Activated CD4-positive, alpha-beta T cell treated with anti-CD3 and anti-CD28 coated beads, Interleukin-2, amount 10 ng/mL, durations not matched to agents 7 days and 5 days (primary cell): ENCODE results near the gene SNX32. TPM values are rescaled to one million over a fixed set of nuclear protein-coding genes. Genes with fewer than 3 reads are reported as not detected.

ENCODE experiments used
- CTCF ChIA-PET: fragments of 350-600 bp; sonication (Branson Sonifier 250); formaldehyde crosslinking; loops from one replicate; lab custom pipeline; 2021; ENCODE audit warnings: antibody characterized with exemption; lab: Charles Lee
- POLR2A ChIA-PET: fragments of 350-600 bp; sonication (Branson Sonifier 250); formaldehyde crosslinking; loops from one replicate; lab custom pipeline; 2021; ENCODE audit warnings: antibody characterized with exemption; lab: Charles Lee
- DNase-seq: peaks from one replicate; pipeline ENCODE4 v3.0.0-alpha.2; 2020
- H3K27ac Mint-ChIP-seq: one replicate; pipeline ENCODE4 v1.8.0; 2021; ENCODE audit warnings: mild to moderate bottlenecking, moderate library complexity, mixed read lengths
- H3K27me3 Mint-ChIP-seq: one replicate; pipeline ENCODE4 v1.8.0; 2021; ENCODE audit warnings: mixed read lengths
- H3K36me3 Mint-ChIP-seq: one replicate; pipeline ENCODE4 v1.8.0; 2021; ENCODE audit warnings: low read depth, mixed read lengths
- H3K4me1 Mint-ChIP-seq: one replicate; pipeline ENCODE4 v1.8.0; 2021; ENCODE audit warnings: mixed read lengths
- H3K4me3 Mint-ChIP-seq: one replicate; pipeline ENCODE4 v1.8.0; 2021; ENCODE audit warnings: mild to moderate bottlenecking, moderate library complexity, mixed read lengths
- H3K9me3 Mint-ChIP-seq: one replicate; pipeline ENCODE4 v1.8.0; 2021; ENCODE audit warnings: mixed read lengths
- total RNA-seq, 2 experiments: library from RNA; stranded (reverse); gene quantifications; one replicate each; pipeline ENCODE4 v1.2.3, GENCODE V29; 2021

Gene SNX32
- total RNA-seq, 2 experiments from 2014 or later = 2.1 to 2.2 TPM

- peaks cover 2% of the 10 kb centered on the region for H3K4me1 Mint-ChIP-seq
- H3K36me3 Mint-ChIP-seq = no peaks in the 10 kb centered on the region
- no peaks in the 10 kb centered on the region for H3K9me3 Mint-ChIP-seq
- ChIA-PET CTCF (interaction anchor here (0.6 to 3.9 kb wide), 3 partner anchors 24 to 446 kb away, joined by 3 to 19 read pairs (median 3); partner anchors contain the start of gene AP5B1), POLR2A (no interaction called here)
- no peak for DNase-seq
- H3K4me3 Mint-ChIP-seq = no peak overlapping the region
- H3K27ac Mint-ChIP-seq = no peak overlapping the region
- peaks cover 23% of the 10 kb centered on the region for H3K27me3 Mint-ChIP-seq
Measured at GRCh38 chr11:65803797-65804492, 29.8 kb upstream of the SNX32 start.

- peaks cover 3% of the 10 kb centered on the region for H3K4me1 Mint-ChIP-seq
- H3K9me3 Mint-ChIP-seq = no peaks in the 10 kb centered on the region
- DNase-seq = no peak
- ChIA-PET CTCF (interaction anchor here (1.1 to 1.2 kb wide), 2 partner anchors 37 to 95 kb away, joined by 3 to 4 read pairs; partner anchors contain the start of gene KAT5), POLR2A (interaction anchor here (0.7 kb wide), 1 partner anchor 217 kb away, joined by 3 read pairs; no protein-coding TSS in a partner anchor)
- H3K36me3 Mint-ChIP-seq = no peaks in the 10 kb centered on the region
- peaks cover 17% of the 10 kb centered on the region for H3K27me3 Mint-ChIP-seq
- no peak overlapping the region for H3K4me3 Mint-ChIP-seq
- no peak overlapping the region for H3K27ac Mint-ChIP-seq
Measured at GRCh38 chr11:65806979-65807378, 26.8 kb upstream of the SNX32 start.

- no peaks in the 10 kb centered on the region for H3K9me3 Mint-ChIP-seq
Measured at GRCh38 chr11:65808744-65809341, 24.9 kb upstream of the SNX32 start.

GRCh38 chr11:65809496-65809895 is 24.3 kb upstream of the SNX32 start:
- no peaks in the 10 kb centered on the region for H3K36me3 Mint-ChIP-seq

More at GRCh38 chr11:65808744-65809341, 24.9 kb upstream of the SNX32 start:
- H3K36me3 Mint-ChIP-seq = no peaks in the 10 kb centered on the region
- H3K27ac Mint-ChIP-seq = no peak overlapping the region
- peaks cover 3% of the 10 kb centered on the region for H3K4me1 Mint-ChIP-seq
- H3K27me3 Mint-ChIP-seq = peaks cover 9% of the 10 kb centered on the region
- H3K4me3 Mint-ChIP-seq = no peak overlapping the region
- CTCF ChIA-PET = interaction anchor here (0.5 to 1.9 kb wide), 7 partner anchors 10 to 141 kb away, joined by 3 to 8 read pairs (median 3); partner anchors contain the start of gene KAT5
- DNase-seq = no peak
- POLR2A ChIA-PET = no interaction called here

GRCh38 chr11:65810046-65810868 is 23.5 kb upstream of the SNX32 start:
- H3K27me3 Mint-ChIP-seq = peaks cover 9% of the 10 kb centered on the region
- peaks cover 3% of the 10 kb centered on the region for H3K4me1 Mint-ChIP-seq
- H3K9me3 Mint-ChIP-seq = no peaks in the 10 kb centered on the region
- ChIA-PET POLR2A (no interaction called here), CTCF (interaction anchor here (0.8 to 1.3 kb wide), 3 partner anchors 12 to 98 kb away, joined by 3 to 4 read pairs (median 3); partner anchors contain the start of gene KAT5)
- H3K36me3 Mint-ChIP-seq = no peaks in the 10 kb centered on the region
- H3K4me3 Mint-ChIP-seq = no peak overlapping the region
- DNase-seq = peak; percentile 27
- no peak overlapping the region for H3K27ac Mint-ChIP-seq

More at GRCh38 chr11:65809496-65809895, 24.3 kb upstream of the SNX32 start:
- ChIA-PET CTCF (interaction anchor here (0.6 to 1.9 kb wide), 5 partner anchors 9 to 98 kb away, joined by 3 to 8 read pairs (median 3); partner anchors contain the start of gene KAT5), POLR2A (no interaction called here)
- Mint-ChIP-seq H3K27ac (no peak overlapping the region), H3K4me1 (peaks cover 3% of the 10 kb centered on the region), H3K27me3 (peaks cover 10% of the 10 kb centered on the region), H3K9me3 (no peaks in the 10 kb centered on the region), H3K4me3 (no peak overlapping the region)
- no peak for DNase-seq

GRCh38 chr11:65811764-65812475 is 21.8 kb upstream of the SNX32 start:
- Mint-ChIP-seq H3K4me3 (no peak overlapping the region), H3K4me1 (peaks cover 9% of the 10 kb centered on the region), H3K27me3 (peaks cover 6% of the 10 kb centered on the region), H3K9me3 (no peaks in the 10 kb centered on the region), H3K27ac (no peak overlapping the region), H3K36me3 (no peaks in the 10 kb centered on the region)
- no peak for DNase-seq
- POLR2A ChIA-PET = no interaction called here
- CTCF ChIA-PET = interaction anchor here (1.2 to 1.8 kb wide), 5 partner anchors 20 to 106 kb away, joined by 4 to 15 read pairs (median 8); partner anchors contain the start of genes AP5B1, FIBP and KAT5

GRCh38 chr11:65814131-65814985 is 19.4 kb upstream of the SNX32 start:
- Mint-ChIP-seq H3K9me3 (no peaks in the 10 kb centered on the region), H3K27me3 (peaks cover 6% of the 10 kb centered on the region), H3K4me1 (peaks cover 23% of the 10 kb centered on the region), H3K36me3 (no peaks in the 10 kb centered on the region), H3K27ac (no peak overlapping the region), H3K4me3 (no peak overlapping the region)
- CTCF ChIA-PET = interaction anchor here (0.6 to 1.8 kb wide), 5 partner anchors 18 to 103 kb away, joined by 3 to 7 read pairs (median 4); partner anchors contain the start of gene KAT5
- POLR2A ChIA-PET = no interaction called here
- DNase-seq = no peak

GRCh38 chr11:65814986-65815565 is 18.7 kb upstream of the SNX32 start:
- H3K4me3 Mint-ChIP-seq = no peak overlapping the region
- peaks cover 23% of the 10 kb centered on the region for H3K4me1 Mint-ChIP-seq
- H3K27me3 Mint-ChIP-seq = peaks cover 6% of the 10 kb centered on the region
- H3K9me3 Mint-ChIP-seq = no peaks in the 10 kb centered on the region
- ChIA-PET CTCF (interaction anchor here (0.6 to 5.2 kb wide), 6 partner anchors 17 to 103 kb away, joined by 3 to 62 read pairs (median 19); partner anchors contain the start of genes AP5B1, KAT5 and SNX32), POLR2A (interaction anchor here (0.5 to 0.7 kb wide), 2 partner anchors 30 to 36 kb away, joined by 3 to 4 read pairs; no protein-coding TSS in a partner anchor)
- H3K36me3 Mint-ChIP-seq = no peaks in the 10 kb centered on the region
- no peak overlapping the region for H3K27ac Mint-ChIP-seq
- no peak for DNase-seq

- Mint-ChIP-seq H3K9me3 (no peaks in the 10 kb centered on the region), H3K27me3 (peaks cover 4% of the 10 kb centered on the region), H3K36me3 (no peaks in the 10 kb centered on the region), H3K4me3 (peak overlapping the region; percentile 74), H3K4me1 (peaks cover 20% of the 10 kb centered on the region), H3K27ac (no peak overlapping the region)
- CTCF ChIA-PET = interaction anchor here (0.7 to 5.2 kb wide), 15 partner anchors 10 to 188 kb away, joined by 3 to 62 read pairs (median 5); partner anchors contain the start of genes AP5B1, CFL1, KAT5 and SNX32
- DNase-seq = no peak
- POLR2A ChIA-PET = no interaction called here
Measured at GRCh38 chr11:65816696-65817095, 17.1 kb upstream of the SNX32 start.

GRCh38 chr11:65817312-65817834 is 16.4 kb upstream of the SNX32 start:
- POLR2A ChIA-PET = no interaction called here
- no peak for DNase-seq
- CTCF ChIA-PET = interaction anchor here (0.5 to 5.2 kb wide), 28 partner anchors 9 to 527 kb away, joined by 3 to 62 read pairs (median 4); partner anchors contain the start of genes AP5B1, CFL1, FIBP and KAT5
- peaks cover 20% of the 10 kb centered on the region for H3K4me1 Mint-ChIP-seq
- peak overlapping the region; percentile 74 for H3K4me3 Mint-ChIP-seq
- H3K36me3 Mint-ChIP-seq = no peaks in the 10 kb centered on the region
- peaks cover 4% of the 10 kb centered on the region for H3K27me3 Mint-ChIP-seq
- H3K9me3 Mint-ChIP-seq = no peaks in the 10 kb centered on the region
- H3K27ac Mint-ChIP-seq = peak overlapping the region; percentile 79
